HFFc6 (cell line): ENCODE data around the gene RSRC1. TPM values are rescaled to one million over a fixed set of nuclear protein-coding genes. Genes with fewer than 3 reads are reported as not detected.

Source experiments
- DNase-seq: peaks from one replicate; pipeline ENCODE4 v3.0.0-alpha.2; 2018
- H3K27ac Mint-ChIP-seq: 2 replicates; pipeline ENCODE4 v1.8.0; 2020; ENCODE audit warnings: mild to moderate bottlenecking, mixed read lengths
- H3K27me3 Mint-ChIP-seq: 2 replicates; pipeline ENCODE4 v1.8.0; 2021; ENCODE audit warnings: mild to moderate bottlenecking, moderate library complexity, mixed read lengths; ENCODE audit not compliant: insufficient read depth
- H3K36me3 Mint-ChIP-seq: 2 replicates; pipeline ENCODE4 v1.8.0; 2021; ENCODE audit warnings: low read depth, mixed read lengths
- H3K4me1 Mint-ChIP-seq: 2 replicates; pipeline ENCODE4 v1.8.0; 2020; ENCODE audit warnings: low read depth, mixed read lengths
- H3K4me3 Mint-ChIP-seq: 2 replicates; pipeline ENCODE4 v1.8.0; 2020; ENCODE audit warnings: mild to moderate bottlenecking, moderate library complexity, mixed read lengths
- H3K9me3 Mint-ChIP-seq: 2 replicates; pipeline ENCODE4 v1.8.0; 2020; ENCODE audit warnings: mild to moderate bottlenecking, mixed read lengths
- CTCF ChIP-seq: fragments of 200-600 bp; sonication (generic); IDR thresholded peaks from 2 replicates; pipeline ENCODE4 v1.5.0; 2021; ENCODE audit warnings: antibody characterized with exemption, mild to moderate bottlenecking
- total RNA-seq, 6 experiments: library from RNA; stranded (reverse); fragmentation: NEBNext Ultra II Directional; extraction: Animal tissue kit (Norgen Biotek cat#: 25700); gene quantifications; 2 replicates in 1 of 6; 3 replicates in 5 of 6; pipeline ENCODE4 v1.2.3, GENCODE V29; 2021

RSRC1 gene
- total RNA-seq, 6 experiments from 2014 or later = 20.5 to 37.6 (median 33.0) TPM

GRCh38 chr3:158244274-158244673 lies 134.4 kb downstream of the RSRC1 start:
- no peak for TF ChIP-seq CTCF
- H3K4me3 Mint-ChIP-seq = no peak overlapping the region
- H3K4me1 Mint-ChIP-seq = no peaks in the 10 kb centered on the region; the same call in 1 of the 2 replicates
- H3K27me3 Mint-ChIP-seq = no peaks in the 10 kb centered on the region; the same call in 1 of the 2 replicates
- no peak for DNase-seq
- H3K9me3 Mint-ChIP-seq = no peaks in the 10 kb centered on the region
- H3K36me3 Mint-ChIP-seq = peaks cover 13% of the 10 kb centered on the region
- no peak overlapping the region for H3K27ac Mint-ChIP-seq

GRCh38 chr3:158247288-158247687 lies 137.4 kb downstream of the RSRC1 start:
- Mint-ChIP-seq H3K4me3 (no peak overlapping the region), H3K27me3 (no peaks in the 10 kb centered on the region; the same call in 1 of the 2 replicates), H3K36me3 (peaks cover 11% of the 10 kb centered on the region), H3K27ac (no peak overlapping the region), H3K4me1 (no peaks in the 10 kb centered on the region; the same call in 1 of the 2 replicates), H3K9me3 (no peaks in the 10 kb centered on the region)
- no peak for TF ChIP-seq CTCF
- DNase-seq = no peak

- DNase-seq = no peak
- Mint-ChIP-seq H3K27me3 (no peaks in the 10 kb centered on the region; the same call in 1 of the 2 replicates), H3K27ac (no peak overlapping the region), H3K36me3 (peaks cover 16% of the 10 kb centered on the region), H3K4me1 (no peaks in the 10 kb centered on the region), H3K9me3 (no peaks in the 10 kb centered on the region), H3K4me3 (no peak overlapping the region)
- no peak for TF ChIP-seq CTCF
These were observed 138.4 kb downstream of the RSRC1 start for GRCh38 chr3:158248261-158248660.

- H3K4me1 Mint-ChIP-seq = no peaks in the 10 kb centered on the region
- no peaks in the 10 kb centered on the region; the same call in 1 of the 2 replicates for H3K27me3 Mint-ChIP-seq
- TF ChIP-seq CTCF = no peak
- H3K27ac Mint-ChIP-seq = no peak overlapping the region
- no peaks in the 10 kb centered on the region for H3K9me3 Mint-ChIP-seq
- H3K36me3 Mint-ChIP-seq = peaks cover 16% of the 10 kb centered on the region
- H3K4me3 Mint-ChIP-seq = no peak overlapping the region
- DNase-seq = no peak
These were observed 139.3 kb downstream of the RSRC1 start for GRCh38 chr3:158249183-158249582.

- no peak for DNase-seq
- Mint-ChIP-seq H3K4me3 (no peak overlapping the region), H3K36me3 (peaks cover 10% of the 10 kb centered on the region; the same call in 1 of the 2 replicates), H3K9me3 (peaks cover 4% of the 10 kb centered on the region; the same call in 1 of the 2 replicates), H3K27me3 (no peaks in the 10 kb centered on the region), H3K4me1 (no peaks in the 10 kb centered on the region), H3K27ac (no peak overlapping the region)
- no peak for TF ChIP-seq CTCF
These were observed 148.7 kb downstream of the RSRC1 start for GRCh38 chr3:158258619-158259018.

GRCh38 chr3:158260392-158260791 lies 150.5 kb downstream of the RSRC1 start:
- no peak for TF ChIP-seq CTCF
- Mint-ChIP-seq H3K4me3 (no peak overlapping the region), H3K36me3 (peaks cover 4% of the 10 kb centered on the region; the same call in 1 of the 2 replicates), H3K27me3 (no peaks in the 10 kb centered on the region), H3K27ac (no peak overlapping the region), H3K9me3 (peaks cover 4% of the 10 kb centered on the region; the same call in 1 of the 2 replicates), H3K4me1 (no peaks in the 10 kb centered on the region)
- no peak for DNase-seq
